ENCODE results near the gene ZNF513.
"Not testable (repeated sequence)": the region's sequence is repeated elsewhere in the genome, so short reads cannot be mapped to it uniquely, and the experiment has no call there.

ZNF513 gene

GRCh38 chr2:27354597-27354927 lies 26.0 kb downstream of the ZNF513 start:
- no peak for DNase-seq

GRCh38 chr2:27353762-27354596 lies 26.6 kb downstream of the ZNF513 start:
- DNase-seq: no peak

GRCh38 chr2:27353386-27353761 lies 27.2 kb downstream of the ZNF513 start:
- DNase-seq: not testable (repeated sequence)

GRCh38 chr2:27351802-27352598 lies 28.5 kb downstream of the ZNF513 start:
- DNase-seq: no peak

GRCh38 chr2:27350106-27350693 lies 30.3 kb downstream of the ZNF513 start:
- no peak for DNase-seq

GRCh38 chr2:27347641-27348040 lies 32.9 kb downstream of the ZNF513 start:
- DNase-seq: no peak

GRCh38 chr2:27336173-27336572 lies 44.4 kb downstream of the ZNF513 start:
- DNase-seq: no peak

GRCh38 chr2:27335311-27335710 lies 45.2 kb downstream of the ZNF513 start:
- no peak for DNase-seq

Data from NCI-H187 (cell line).